ENCODE measurements around the gene CHID1. TPM values are rescaled to one million over a fixed set of nuclear protein-coding genes. Genes with fewer than 3 reads are reported as not detected.

CHID1 gene
- total and polyA plus RNA-seq, 2 of the 8 experiments (the other 6 are each of a cell fraction or from before 2014, with no cell fraction given) = 81.2 to 88.5 TPM

DNA sequence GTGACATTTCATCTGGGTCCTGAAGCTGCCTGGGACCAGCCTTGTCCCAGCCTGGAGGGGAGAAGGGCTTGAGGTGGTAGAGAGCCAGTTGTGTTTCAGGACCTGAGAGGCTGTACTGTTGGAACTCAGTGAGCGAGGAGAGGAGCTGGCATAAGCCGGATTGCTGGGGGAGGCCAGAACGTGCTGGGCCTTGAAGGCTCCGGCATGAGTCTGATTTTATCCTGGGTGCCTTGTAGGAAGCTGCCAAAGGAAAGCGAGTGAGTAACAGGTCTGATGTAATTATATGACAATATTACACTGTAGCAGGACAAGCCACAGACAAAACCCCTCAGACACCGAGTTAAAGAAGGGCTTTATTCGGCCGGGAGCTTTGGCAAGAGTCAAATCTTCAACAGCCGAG is 32.2 kb upstream of the CHID1 start:
- no peaks in the 10 kb centered on the region for H3K27me3 ChIP-seq (replicated peaks in 1 of 4; ENCODE audit: control insufficient read depth in 3 of 4, extremely low read depth in 1 of 4, insufficient read depth in 3 of 4, low read length in 3 of 4)
- H4K20me1 ChIP-seq (replicated peaks in 1 of 2; ENCODE audit: control insufficient read depth in 1 of 2, insufficient read depth in 2 of 2, low read length in 2 of 2) = peaks cover 0 to 8% of the 10 kb centered on the region in 2 experiments
- H2AFZ ChIP-seq (ENCODE audit: low read length) = no peak overlapping the region
- peak overlapping the region; percentile 55; the same call in 1 of the 2 replicates for H2BK5ac ChIP-seq (ENCODE audit: low read depth, low read length)
- H4K5ac ChIP-seq (ENCODE audit: insufficient read length, low read depth, low read length) = no peak overlapping the region
- no peak overlapping the region for H2BK120ac ChIP-seq (replicated peaks; ENCODE audit: low read depth, low read length)
- peaks cover 0 to 3% (median 1%) of the 10 kb centered on the region in 4 experiments; a peak in 2 of 8 replicates for H3K36me3 ChIP-seq (ENCODE audit: control insufficient read depth in 2 of 4, insufficient read depth in 4 of 4, low read length in 3 of 4)
- H3K18ac ChIP-seq (ENCODE audit: extremely low read depth, low read length) = peak overlapping the region; percentile 52
- H3K27ac ChIP-seq (ENCODE audit: low read depth, low read length) = no peak overlapping the region
- peak overlapping the region; percentile 6 for H4K91ac ChIP-seq (replicated peaks; ENCODE audit: insufficient read length, low read length)
- FAIRE-seq (no peak), DNase-seq (ENCODE audit: low read depth in 1 of 2, low spot score in 2 of 2) (no peak)
- peaks cover 3% of the 10 kb centered on the region; the same call in 1 of the 2 replicates for H3K23me2 ChIP-seq (ENCODE audit: low read depth, low read length)
- no peak overlapping the region for H3K23ac ChIP-seq (ENCODE audit: insufficient read length)
- H3K9ac ChIP-seq (replicated peaks in 1 of 4; ENCODE audit: extremely low read depth in 1 of 4, low read depth in 3 of 4, low read length in 3 of 4) = peak overlapping the region in 2 of 4 experiments; percentile 10 to 20; a peak in 2 of 7 replicates
- H3K79me1 ChIP-seq (ENCODE audit: low read depth, low read length) = peaks cover 8% of the 10 kb centered on the region
- H4K8ac ChIP-seq (ENCODE audit: extremely low read depth, insufficient read depth, low read length) = no peak overlapping the region
- H3K56ac ChIP-seq (replicated peaks; ENCODE audit: insufficient read length, low read depth, low read length) = no peak overlapping the region
- H3K4me1 ChIP-seq (replicated peaks in 1 of 4; ENCODE audit: control insufficient read depth in 3 of 4, insufficient read depth in 4 of 4, low read length in 3 of 4) = peaks cover 25 to 41% (median 33%) of the 10 kb centered on the region in 4 experiments
- H3K4ac ChIP-seq (replicated peaks; ENCODE audit: insufficient read length, low read depth, low read length) = no peak overlapping the region
- no peaks in the 10 kb centered on the region for H3K9me3 ChIP-seq (ENCODE audit: insufficient read depth in 2 of 2, low read depth in 1 of 2, low read length in 1 of 2)
- peak overlapping the region; percentile 60; the same call in 1 of the 2 replicates for H2BK12ac ChIP-seq (ENCODE audit: low read depth, low read length)
- peak overlapping the region in 1 of 2 experiments; percentile 20; a peak in 3 of 4 replicates for H3K4me2 ChIP-seq (ENCODE audit: insufficient read depth in 1 of 2, low read depth in 2 of 2, low read length in 2 of 2)
- ChIA-PET POLR2A (ENCODE audit: partially characterized antibody) (interaction anchor here (0.7 to 5.6 kb wide), 6 partner anchors 9 to 35 kb away, joined by 3 to 45 read pairs (median 6); partner anchors contain the start of gene AP2A2), CTCF (ENCODE audit: partially characterized antibody) (interaction anchor here (0.6 to 6.3 kb wide), 3 partner anchors 10 to 95 kb away, joined by 3 to 48 read pairs (median 3); partner anchors contain the start of gene AP2A2)
- WGBS, 2 experiments (ENCODE audit: extremely low coverage in 1 of 2, insufficient coverage in 1 of 2, insufficient read length in 1 of 2, insufficient replicate concordance in 2 of 2, low coverage in 1 of 2, low lambda C conversion rate in 2 of 2, missing lambda C conversion rate in 1 of 2) = 77% methylated on average over 9 of the region's 9 CpGs; no CpG with 5 or more reads in 1 of the 2 experiments
- no peak overlapping the region for H3K4me3 ChIP-seq (ENCODE audit: extremely low read depth in 1 of 4, insufficient read depth in 2 of 4, low read depth in 3 of 4, low read length in 4 of 4)
- no peak overlapping the region for H3K14ac ChIP-seq (ENCODE audit: insufficient read length)
- H2AK5ac ChIP-seq (ENCODE audit: low read depth, low read length) = 0 out of 2 replicates have a peak overlapping the region, but pooled peaks have one; percentile 4
- H3K79me2 ChIP-seq (ENCODE audit: control insufficient read depth in 1 of 2, insufficient read depth in 2 of 2, low read length in 2 of 2) = peaks cover 0 to 80% of the 10 kb centered on the region in 2 experiments; a peak in 3 of 4 replicates
- no peak overlapping the region for H2BK15ac ChIP-seq (ENCODE audit: low read length)
- H2BK20ac ChIP-seq (ENCODE audit: low read length) = peak overlapping the region; percentile 62; the same call in 1 of the 2 replicates
- TF ChIP-seq NANOG (IDR thresholded peaks at IDR 0.05; ENCODE audit: insufficient read depth, low read depth, low read length, poor library complexity, severe bottlenecking) (no peak), KDM4A (IDR thresholded peaks at IDR 0.05; ENCODE audit: low read depth, low read length, severe bottlenecking) (no peak), FOSL1 (IDR thresholded peaks at IDR 0.05; ENCODE audit: insufficient read depth, low read depth, low read length) (no peak), RXRA (IDR thresholded peaks at IDR 0.05; ENCODE audit: insufficient read depth, low read depth, low read length) (no peak), MAX (IDR thresholded peaks at IDR 0.05) (no peak), RBBP5 (IDR thresholded peaks at IDR 0.05; ENCODE audit: borderline replicate concordance, low read depth, low read length) (no peak), TAF1 (IDR thresholded peaks at IDR 0.05; ENCODE audit: low read depth, low read length) (no peak), RFX5 (IDR thresholded peaks at IDR 0.05; ENCODE audit: borderline replicate concordance, low read depth, low read length) (no peak), CHD1 (IDR thresholded peaks at IDR 0.05; ENCODE audit: low read depth, low read length) (no peak), SIRT6 (IDR thresholded peaks at IDR 0.05; ENCODE audit: low read length) (no peak), SP4 (IDR thresholded peaks at IDR 0.05; ENCODE audit: low read length) (no peak), CREB1 (IDR thresholded peaks at IDR 0.05) (no peak), RAD21 (IDR thresholded peaks at IDR 0.05 in 1 of 2, conservative IDR thresholded peaks at IDR 0.05 in 1 of 2; ENCODE audit: low read depth in 2 of 2, low read length in 2 of 2) (no peak)
